ENCODE results near the gene TPSAB1.

GRCh38 chr16:1216296-1216619 lies 24.2 kb upstream of the TPSAB1 start:
- TF ChIP-seq CTCF (IDR thresholded peaks at IDR 0.05; ENCODE audit: low read depth, low read length, missing input control) (no peak), RXRA (IDR thresholded peaks at IDR 0.05) (no peak), YY1 (IDR thresholded peaks at IDR 0.05) (no peak), HNF4G (IDR thresholded peaks at IDR 0.05) (no peak), JUND (IDR thresholded peaks at IDR 0.05) (no peak), RAD21 (IDR thresholded peaks at IDR 0.05) (no peak)
